HCT116 (cell line): ENCODE results near the gene GPR37.

Experiments
- EZH2phosphoT487 ChIP-seq: fragments of 200-600 bp; IDR thresholded peaks from 2 replicates; pipeline ENCODE4 v1.6.1; 2018; ENCODE audit warnings: antibody characterized with exemption, borderline replicate concordance
- JUND ChIP-seq: IDR thresholded peaks from 2 replicates; pipeline ENCODE4 v1.6.1; 2012
- POLR2A ChIP-seq: IDR thresholded peaks from 2 replicates; pipeline ENCODE4 v1.7.0; 2011; ENCODE audit warnings: borderline replicate concordance; ENCODE audit not compliant: insufficient read depth, insufficient read length; ENCODE audit errors: extremely low read depth
- POLR2AphosphoS5 ChIP-seq: IDR thresholded peaks from 2 replicates; pipeline ENCODE4 v1.6.1; 2011; ENCODE audit warnings: mild to moderate bottlenecking, low read depth, low read length, moderate library complexity
- RAD21 ChIP-seq: IDR thresholded peaks from 2 replicates; pipeline ENCODE4 v1.6.1; 2012; ENCODE audit warnings: low read depth, mild to moderate bottlenecking
- SRF ChIP-seq: IDR thresholded peaks from 2 replicates; pipeline ENCODE4 v1.6.1; 2012; ENCODE audit warnings: low read depth
- ZNF274 ChIP-seq: fragments of 200-500 bp; sonication (Bioruptor generic); IDR thresholded peaks from 2 replicates; pipeline ENCODE4 v1.6.1; 2014; ENCODE audit warnings: mild to moderate bottlenecking, low read depth, low read length, inconsistent platforms
- TF ChIP-seq, protein P1 (sequence below), 3 experiments: fragments of 200-600 bp in 1 of 3; sonication (generic) in 1 of 3; IDR thresholded peaks in 2 of 3; conservative IDR thresholded peaks in 1 of 3; 2 replicates each; pipeline ENCODE4 v1.5.1; 2012 to 2017; ENCODE audit warnings: low read depth in 2 of 3, low read length in 2 of 3, antibody characterized with exemption in 1 of 3, borderline replicate concordance in 1 of 3, control low read depth in 1 of 3, mild to moderate bottlenecking in 1 of 3, mixed read lengths in 1 of 3, mixed run types in 1 of 3, moderate library complexity in 1 of 3; ENCODE audit not compliant: insufficient read depth in 1 of 3
- TF ChIP-seq, protein P2 (sequence below): IDR thresholded peaks from 2 replicates; pipeline ENCODE4 v1.6.1; 2012
- TF ChIP-seq, protein P3 (sequence below): IDR thresholded peaks from 2 replicates; pipeline ENCODE4 v1.6.1; 2011; ENCODE audit warnings: mild to moderate bottlenecking, low read length, moderate library complexity; ENCODE audit not compliant: insufficient replicate concordance; ENCODE audit errors: extremely low read depth

DNA sequence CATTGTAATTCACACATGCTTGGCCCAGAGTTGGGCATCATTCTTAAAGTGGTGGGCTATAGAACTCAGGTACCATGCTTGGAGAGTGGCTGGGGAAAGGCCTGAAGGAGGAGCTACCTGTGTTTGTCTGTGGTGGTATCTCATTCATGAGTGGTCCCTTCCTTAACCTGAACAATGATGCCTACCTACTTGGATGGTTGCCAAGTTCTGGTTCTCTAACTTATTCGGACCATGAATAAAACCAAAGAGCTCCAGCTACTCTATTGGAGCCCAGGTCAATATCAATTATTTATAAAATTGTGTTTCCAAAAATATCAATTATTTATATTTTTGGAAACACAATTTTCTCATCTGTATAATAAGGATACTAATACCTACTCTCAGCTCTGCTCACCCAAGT, 2.9 kb upstream of the GPR37 start:
- TF ChIP-seq, protein P1, sequence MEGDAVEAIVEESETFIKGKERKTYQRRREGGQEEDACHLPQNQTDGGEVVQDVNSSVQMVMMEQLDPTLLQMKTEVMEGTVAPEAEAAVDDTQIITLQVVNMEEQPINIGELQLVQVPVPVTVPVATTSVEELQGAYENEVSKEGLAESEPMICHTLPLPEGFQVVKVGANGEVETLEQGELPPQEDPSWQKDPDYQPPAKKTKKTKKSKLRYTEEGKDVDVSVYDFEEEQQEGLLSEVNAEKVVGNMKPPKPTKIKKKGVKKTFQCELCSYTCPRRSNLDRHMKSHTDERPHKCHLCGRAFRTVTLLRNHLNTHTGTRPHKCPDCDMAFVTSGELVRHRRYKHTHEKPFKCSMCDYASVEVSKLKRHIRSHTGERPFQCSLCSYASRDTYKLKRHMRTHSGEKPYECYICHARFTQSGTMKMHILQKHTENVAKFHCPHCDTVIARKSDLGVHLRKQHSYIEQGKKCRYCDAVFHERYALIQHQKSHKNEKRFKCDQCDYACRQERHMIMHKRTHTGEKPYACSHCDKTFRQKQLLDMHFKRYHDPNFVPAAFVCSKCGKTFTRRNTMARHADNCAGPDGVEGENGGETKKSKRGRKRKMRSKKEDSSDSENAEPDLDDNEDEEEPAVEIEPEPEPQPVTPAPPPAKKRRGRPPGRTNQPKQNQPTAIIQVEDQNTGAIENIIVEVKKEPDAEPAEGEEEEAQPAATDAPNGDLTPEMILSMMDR (IDR thresholded peaks at IDR 0.05 in 2 of 3, conservative IDR thresholded peaks at IDR 0.05 in 1 of 3; ENCODE audit: borderline replicate concordance in 1 of 3, insufficient read depth in 1 of 3, low read depth in 2 of 3, low read length in 2 of 3), result no peak
- TF ChIP-seq POLR2A (no peak), JUND (no peak), ZNF274 (no peak), EZH2phosphoT487 (no peak), RAD21 (no peak), SRF (no peak), POLR2AphosphoS5 (no peak)
- TF ChIP-seq, protein P2, sequence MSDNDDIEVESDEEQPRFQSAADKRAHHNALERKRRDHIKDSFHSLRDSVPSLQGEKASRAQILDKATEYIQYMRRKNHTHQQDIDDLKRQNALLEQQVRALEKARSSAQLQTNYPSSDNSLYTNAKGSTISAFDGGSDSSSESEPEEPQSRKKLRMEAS, result no peak
- TF ChIP-seq, protein P3, sequence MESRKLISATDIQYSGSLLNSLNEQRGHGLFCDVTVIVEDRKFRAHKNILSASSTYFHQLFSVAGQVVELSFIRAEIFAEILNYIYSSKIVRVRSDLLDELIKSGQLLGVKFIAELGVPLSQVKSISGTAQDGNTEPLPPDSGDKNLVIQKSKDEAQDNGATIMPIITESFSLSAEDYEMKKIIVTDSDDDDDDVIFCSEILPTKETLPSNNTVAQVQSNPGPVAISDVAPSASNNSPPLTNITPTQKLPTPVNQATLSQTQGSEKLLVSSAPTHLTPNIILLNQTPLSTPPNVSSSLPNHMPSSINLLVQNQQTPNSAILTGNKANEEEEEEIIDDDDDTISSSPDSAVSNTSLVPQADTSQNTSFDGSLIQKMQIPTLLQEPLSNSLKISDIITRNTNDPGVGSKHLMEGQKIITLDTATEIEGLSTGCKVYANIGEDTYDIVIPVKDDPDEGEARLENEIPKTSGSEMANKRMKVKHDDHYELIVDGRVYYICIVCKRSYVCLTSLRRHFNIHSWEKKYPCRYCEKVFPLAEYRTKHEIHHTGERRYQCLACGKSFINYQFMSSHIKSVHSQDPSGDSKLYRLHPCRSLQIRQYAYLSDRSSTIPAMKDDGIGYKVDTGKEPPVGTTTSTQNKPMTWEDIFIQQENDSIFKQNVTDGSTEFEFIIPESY, result no peak
